GM12892 (cell line): ENCODE results near the gene UBFD1.

Experiments used
- POLR2A ChIP-seq: IDR thresholded peaks from 2 replicates; pipeline ENCODE4 v1.6.1; 2011; ENCODE audit warnings: low read depth, low read length, control low read depth
- POLR2AphosphoS5 ChIP-seq: IDR thresholded peaks from 2 replicates; pipeline ENCODE4 v1.6.1; 2011; ENCODE audit warnings: low read depth, low read length, control low read depth

DNA sequence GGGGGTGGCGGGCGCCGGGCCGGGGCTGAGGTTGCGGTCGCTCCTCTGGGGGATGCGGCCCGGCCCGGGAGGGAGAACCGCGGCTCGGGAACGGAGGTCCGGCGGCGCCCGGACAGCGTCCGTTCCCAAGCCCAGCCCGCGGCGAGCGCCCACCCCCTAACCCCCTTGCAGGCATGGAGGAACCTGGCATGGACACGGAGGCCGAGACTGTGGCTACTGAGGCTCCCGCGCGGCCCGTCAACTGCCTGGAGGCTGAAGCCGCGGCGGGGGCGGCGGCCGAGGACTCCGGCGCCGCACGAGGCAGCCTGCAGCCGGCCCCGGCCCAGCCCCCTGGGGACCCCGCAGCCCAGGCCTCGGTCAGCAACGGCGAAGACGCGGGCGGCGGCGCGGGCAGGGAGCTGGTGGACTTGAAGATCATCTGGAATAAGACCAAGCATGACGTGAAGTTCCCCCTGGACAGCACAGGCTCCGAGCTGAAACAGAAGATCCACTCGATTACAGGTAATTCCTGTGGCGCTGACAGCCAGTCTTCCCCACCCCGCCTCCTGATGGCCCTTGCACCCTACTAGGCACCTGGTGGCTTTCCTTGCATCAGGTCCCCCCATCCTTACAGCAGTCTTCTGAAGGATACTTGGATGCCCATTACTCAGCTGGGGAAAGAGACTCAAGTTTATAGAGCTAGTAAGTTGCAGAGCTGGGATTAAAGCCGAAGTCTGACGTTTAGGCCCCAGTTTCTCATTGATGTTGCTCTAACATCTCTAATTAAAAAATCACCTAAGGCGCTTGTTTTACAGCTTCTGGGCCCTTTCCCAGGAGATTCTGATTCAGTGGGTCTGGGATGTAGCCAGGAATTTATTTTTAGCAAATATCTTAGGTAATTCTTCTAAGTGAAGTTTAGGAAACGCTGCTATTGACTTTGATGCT is 514 bp downstream of the UBFD1 start:
- TF ChIP-seq POLR2A (no peak), POLR2AphosphoS5 (no peak)
